Measurements from ENCODE around the gene CNN2. TPM values are rescaled to one million over a fixed set of nuclear protein-coding genes. Genes with fewer than 3 reads are reported as not detected.

CNN2 gene
- total and polyA plus RNA-seq, 2 of the 13 experiments (the other 11 are each of a cell fraction or from before 2014, with no cell fraction given) = 63.6 to 70.0 TPM

DNA sequence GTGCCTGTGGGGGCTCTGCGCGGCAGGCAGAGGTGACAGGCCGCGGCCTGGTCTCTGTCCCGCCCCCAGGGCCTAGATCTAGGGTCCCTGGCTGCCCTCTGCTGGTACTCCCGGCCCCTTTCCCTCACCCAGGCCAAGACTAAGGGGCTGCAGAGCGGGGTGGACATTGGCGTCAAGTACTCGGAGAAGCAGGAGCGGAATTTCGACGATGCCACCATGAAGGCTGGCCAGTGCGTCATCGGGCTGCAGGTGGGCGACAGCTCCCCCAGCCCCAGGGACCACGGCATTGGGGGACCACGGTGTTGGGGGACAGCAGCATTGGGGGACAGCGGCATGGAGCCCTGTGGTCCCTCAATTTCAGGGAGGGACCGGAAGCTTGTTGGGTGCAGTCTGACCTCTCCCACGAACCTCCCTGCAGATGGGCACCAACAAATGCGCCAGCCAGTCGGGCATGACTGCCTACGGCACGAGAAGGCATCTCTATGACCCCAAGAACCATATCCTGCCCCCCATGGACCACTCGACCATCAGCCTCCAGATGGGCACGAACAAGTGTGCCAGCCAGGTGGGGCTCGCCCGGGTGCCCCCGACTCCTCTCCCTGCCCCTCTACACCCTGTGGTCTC, 9.7 kb downstream of the CNN2 start (continued):
- TF ChIP-seq, protein P1, sequence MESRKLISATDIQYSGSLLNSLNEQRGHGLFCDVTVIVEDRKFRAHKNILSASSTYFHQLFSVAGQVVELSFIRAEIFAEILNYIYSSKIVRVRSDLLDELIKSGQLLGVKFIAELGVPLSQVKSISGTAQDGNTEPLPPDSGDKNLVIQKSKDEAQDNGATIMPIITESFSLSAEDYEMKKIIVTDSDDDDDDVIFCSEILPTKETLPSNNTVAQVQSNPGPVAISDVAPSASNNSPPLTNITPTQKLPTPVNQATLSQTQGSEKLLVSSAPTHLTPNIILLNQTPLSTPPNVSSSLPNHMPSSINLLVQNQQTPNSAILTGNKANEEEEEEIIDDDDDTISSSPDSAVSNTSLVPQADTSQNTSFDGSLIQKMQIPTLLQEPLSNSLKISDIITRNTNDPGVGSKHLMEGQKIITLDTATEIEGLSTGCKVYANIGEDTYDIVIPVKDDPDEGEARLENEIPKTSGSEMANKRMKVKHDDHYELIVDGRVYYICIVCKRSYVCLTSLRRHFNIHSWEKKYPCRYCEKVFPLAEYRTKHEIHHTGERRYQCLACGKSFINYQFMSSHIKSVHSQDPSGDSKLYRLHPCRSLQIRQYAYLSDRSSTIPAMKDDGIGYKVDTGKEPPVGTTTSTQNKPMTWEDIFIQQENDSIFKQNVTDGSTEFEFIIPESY (CRISPR knock-in tag; IDR thresholded peaks at IDR 0.05) = peak; percentile 87
- TF ChIP-seq ZNF639 (CRISPR knock-in tag; conservative IDR thresholded peaks at IDR 0.05) (no peak), ZNF430 (CRISPR knock-in tag; IDR thresholded peaks at IDR 0.05) (no peak), YEATS4 (CRISPR knock-in tag; IDR thresholded peaks at IDR 0.05; ENCODE audit: borderline replicate concordance) (no peak), ZNF557 (CRISPR knock-in tag; IDR thresholded peaks at IDR 0.05) (no peak)
- TF ChIP-seq, protein P2, sequence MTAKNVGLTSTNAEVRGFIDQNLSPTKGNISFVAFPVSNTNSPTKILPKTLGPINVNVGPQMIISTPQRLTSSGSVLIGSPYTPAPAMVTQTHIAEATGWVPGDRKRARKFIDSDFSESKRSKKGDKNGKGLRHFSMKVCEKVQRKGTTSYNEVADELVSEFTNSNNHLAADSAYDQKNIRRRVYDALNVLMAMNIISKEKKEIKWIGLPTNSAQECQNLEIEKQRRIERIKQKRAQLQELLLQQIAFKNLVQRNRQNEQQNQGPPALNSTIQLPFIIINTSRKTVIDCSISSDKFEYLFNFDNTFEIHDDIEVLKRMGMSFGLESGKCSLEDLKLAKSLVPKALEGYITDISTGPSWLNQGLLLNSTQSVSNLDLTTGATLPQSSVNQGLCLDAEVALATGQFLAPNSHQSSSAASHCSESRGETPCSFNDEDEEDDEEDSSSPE (CRISPR knock-in tag; IDR thresholded peaks at IDR 0.05) = no peak

DNA sequence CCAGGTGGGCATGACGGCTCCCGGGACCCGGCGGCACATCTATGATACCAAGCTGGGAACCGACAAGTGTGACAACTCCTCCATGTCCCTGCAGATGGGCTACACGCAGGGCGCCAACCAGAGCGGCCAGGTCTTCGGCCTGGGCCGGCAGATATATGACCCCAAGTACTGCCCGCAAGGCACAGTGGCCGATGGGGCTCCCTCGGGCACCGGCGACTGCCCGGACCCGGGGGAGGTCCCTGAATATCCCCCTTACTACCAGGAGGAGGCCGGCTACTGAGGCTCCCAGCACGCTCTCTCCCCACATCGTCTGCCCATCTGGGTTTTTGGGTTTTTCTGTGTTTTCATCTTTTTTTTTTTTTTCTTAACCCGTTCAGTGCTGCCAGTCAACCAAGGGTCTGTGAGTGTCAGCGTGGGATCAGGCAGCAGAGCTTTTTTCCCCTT, 11.2 kb downstream of the CNN2 start:
- H3K27ac ChIP-seq (ENCODE audit: extremely low read length, insufficient read depth, low read length) = no peak overlapping the region
- BruUV-seq (replicated peaks) = no TSS peak

More for the DNA sequence above, 11.2 kb downstream of the CNN2 start:
- 93% methylated on average over 19 of the region's 22 CpGs for WGBS (ENCODE audit: low lambda C conversion rate)
- ATAC-seq (no peak), DNase-seq (ENCODE audit: low spot score) (no peak), FAIRE-seq (no peak)
- no peak overlapping the region for H3K4me3 ChIP-seq (replicated peaks in 1 of 3; ENCODE audit: insufficient read depth in 1 of 3, low read depth in 2 of 3, low read length in 3 of 3)
- in situ Hi-C loops (cut with HindIII; ENCODE audit: extremely low pct_ligation_motif_present, low pct_unique_long_range_greater_than_20kb) (no loop called here), intact Hi-C loops (cut with micrococcal nuclease; ENCODE audit: unreplicated experiment) (no loop called here)
- no peaks in the 10 kb centered on the region for H4K20me1 ChIP-seq (ENCODE audit: insufficient read depth, low read length)
- TF ChIP-seq HNRNPL (IDR thresholded peaks at IDR 0.05; ENCODE audit: low read depth, low read length) (0 out of 2 replicates have a peak, but pooled peaks have one; percentile 47), ZNF891 (CRISPR knock-in tag; IDR thresholded peaks at IDR 0.05) (no peak), RBFOX2 (IDR thresholded peaks at IDR 0.05; ENCODE audit: low read depth, low read length) (0 out of 2 replicates have a peak, but pooled peaks have one; percentile 26), TCF7 (IDR thresholded peaks at IDR 0.05; ENCODE audit: low read depth) (no peak)
- H3K27me3 ChIP-seq (ENCODE audit: control insufficient read depth in 1 of 2, insufficient read depth in 2 of 2, low read length in 2 of 2) = no peaks in the 10 kb centered on the region
- ChIA-PET CTCF (ENCODE audit: low intra/inter-chr PET ratio, low total read pairs) (no interaction called here), POLR2A (interaction anchor here (1.1 kb wide), 1 partner anchor 12 kb away, joined by 3 read pairs; no protein-coding TSS in a partner anchor)
- H3K4me2 ChIP-seq (ENCODE audit: low read depth, low read length) = no peak overlapping the region
- H3K4me1 ChIP-seq (ENCODE audit: insufficient read depth, low read length) = peaks cover 25% of the 10 kb centered on the region
- H3K9ac ChIP-seq (ENCODE audit: insufficient read depth, low read depth, low read length) = no peak overlapping the region
- peaks cover 4 to 23% of the 10 kb centered on the region in 2 experiments; a peak in 4 of 5 replicates for H3K36me3 ChIP-seq (replicated peaks in 1 of 2; ENCODE audit: control insufficient read depth in 1 of 2, insufficient read depth in 2 of 2, low read length in 2 of 2)
- H3K79me2 ChIP-seq (ENCODE audit: insufficient read depth, low read length) = no peaks in the 10 kb centered on the region
- H3K9me3 ChIP-seq (ENCODE audit: low read length) = no peaks in the 10 kb centered on the region
- no peak overlapping the region for H2AFZ ChIP-seq (ENCODE audit: low read length)

Data from HepG2 (cell line).